ENCODE results near the gene GET4.

GET4 gene

DNA sequence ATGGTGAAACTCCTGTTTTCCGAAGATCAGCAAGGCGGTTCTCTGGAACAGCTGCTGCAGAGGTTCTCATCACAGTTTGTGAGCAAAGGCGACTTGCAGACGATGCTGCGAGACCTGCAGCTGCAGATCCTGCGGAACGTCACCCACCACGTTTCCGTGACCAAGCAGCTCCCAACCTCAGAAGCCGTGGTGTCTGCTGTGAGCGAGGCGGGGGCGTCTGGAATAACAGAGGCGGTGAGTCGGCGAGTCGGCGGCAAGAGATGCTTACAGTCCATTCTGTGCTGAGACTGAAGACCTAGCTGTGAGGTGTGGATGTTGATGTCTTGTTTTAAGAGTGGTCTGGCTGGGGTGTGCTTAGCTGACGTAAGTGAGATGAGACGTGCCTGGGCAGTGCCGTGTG is 16.2 kb upstream of the GET4 start:
- TF ChIP-seq, protein P1, sequence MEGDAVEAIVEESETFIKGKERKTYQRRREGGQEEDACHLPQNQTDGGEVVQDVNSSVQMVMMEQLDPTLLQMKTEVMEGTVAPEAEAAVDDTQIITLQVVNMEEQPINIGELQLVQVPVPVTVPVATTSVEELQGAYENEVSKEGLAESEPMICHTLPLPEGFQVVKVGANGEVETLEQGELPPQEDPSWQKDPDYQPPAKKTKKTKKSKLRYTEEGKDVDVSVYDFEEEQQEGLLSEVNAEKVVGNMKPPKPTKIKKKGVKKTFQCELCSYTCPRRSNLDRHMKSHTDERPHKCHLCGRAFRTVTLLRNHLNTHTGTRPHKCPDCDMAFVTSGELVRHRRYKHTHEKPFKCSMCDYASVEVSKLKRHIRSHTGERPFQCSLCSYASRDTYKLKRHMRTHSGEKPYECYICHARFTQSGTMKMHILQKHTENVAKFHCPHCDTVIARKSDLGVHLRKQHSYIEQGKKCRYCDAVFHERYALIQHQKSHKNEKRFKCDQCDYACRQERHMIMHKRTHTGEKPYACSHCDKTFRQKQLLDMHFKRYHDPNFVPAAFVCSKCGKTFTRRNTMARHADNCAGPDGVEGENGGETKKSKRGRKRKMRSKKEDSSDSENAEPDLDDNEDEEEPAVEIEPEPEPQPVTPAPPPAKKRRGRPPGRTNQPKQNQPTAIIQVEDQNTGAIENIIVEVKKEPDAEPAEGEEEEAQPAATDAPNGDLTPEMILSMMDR (IDR thresholded peaks at IDR 0.05; ENCODE audit: control insufficient read depth, insufficient read depth, low read depth, low read length, missing control alignments): no peak
- no peak for DNase-seq (ENCODE audit: low read depth)
- H3K4me3 ChIP-seq (ENCODE audit: control insufficient read depth, low read depth, low read length): no peak overlapping the region

DNA sequence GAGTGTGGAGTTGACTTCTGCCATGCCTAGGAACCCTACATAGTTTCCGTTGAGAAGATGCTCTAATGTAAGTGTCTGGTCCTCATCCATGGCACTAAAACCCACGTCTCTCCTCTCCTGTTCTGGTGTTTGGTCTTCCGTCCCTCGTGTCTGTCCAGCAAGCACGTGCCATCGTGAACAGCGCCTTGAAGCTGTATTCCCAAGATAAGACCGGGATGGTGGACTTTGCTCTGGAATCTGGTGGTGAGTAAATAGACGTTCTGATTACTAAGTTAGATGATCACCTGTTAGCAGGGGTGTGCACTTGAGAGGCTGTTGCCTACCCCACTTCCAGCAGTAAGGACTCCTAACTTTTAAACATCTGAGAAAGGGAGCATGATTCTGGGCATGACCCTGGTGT is 15.1 kb upstream of the GET4 start:
- DNase-seq (ENCODE audit: low read depth): no peak
- TF ChIP-seq, protein P1 (IDR thresholded peaks at IDR 0.05; ENCODE audit: control insufficient read depth, insufficient read depth, low read depth, low read length, missing control alignments): no peak

DNA sequence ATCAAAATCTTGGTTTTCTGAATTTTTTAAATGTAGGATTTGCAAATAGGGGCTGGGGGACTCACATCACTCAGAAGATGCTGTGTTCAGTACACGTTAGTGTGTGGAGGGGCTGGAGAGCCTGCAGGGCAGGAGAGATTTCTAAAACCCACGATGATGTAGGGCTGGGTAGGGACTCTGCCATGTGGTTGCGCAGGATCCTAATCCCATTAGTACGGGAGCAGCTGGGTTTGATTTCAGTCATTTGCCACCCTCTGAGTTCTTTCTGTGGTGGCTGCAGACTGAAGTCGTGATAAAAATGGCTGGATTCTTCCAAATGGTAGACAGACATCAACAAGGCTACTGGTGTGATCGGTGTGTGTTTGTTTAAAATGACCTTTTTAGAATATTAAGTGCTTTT is 14.2 kb upstream of the GET4 start:
- H3K4me3 ChIP-seq (ENCODE audit: control insufficient read depth, low read depth, low read length): no peak overlapping the region
- TF ChIP-seq, protein P1 (IDR thresholded peaks at IDR 0.05; ENCODE audit: control insufficient read depth, insufficient read depth, low read depth, low read length, missing control alignments): no peak
- no peak for DNase-seq (ENCODE audit: low read depth)

More for the DNA sequence above, 15.1 kb upstream of the GET4 start:
- no peak overlapping the region for H3K4me3 ChIP-seq (ENCODE audit: control insufficient read depth, low read depth, low read length)

DNA sequence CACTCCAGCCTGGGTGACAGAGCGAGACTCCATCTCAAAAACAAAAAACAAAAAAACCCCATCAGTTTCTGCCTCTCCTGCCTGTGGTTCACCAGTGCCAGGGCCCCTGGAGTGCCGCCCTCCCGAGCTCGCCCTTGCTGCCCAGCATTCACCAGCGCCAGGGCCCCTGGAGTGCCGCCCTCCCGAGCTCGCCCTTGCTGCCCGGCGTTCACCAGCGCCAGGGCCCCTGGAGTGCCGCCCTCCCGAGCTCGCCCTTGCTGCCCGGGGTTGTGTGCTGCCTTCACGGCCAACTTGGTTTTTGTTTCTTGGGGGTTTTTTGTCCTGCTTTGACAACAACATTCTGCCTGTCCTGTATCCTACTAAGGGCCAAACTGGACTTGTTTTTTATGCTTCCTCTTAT is 13.2 kb upstream of the GET4 start:
- no peak overlapping the region for H3K4me3 ChIP-seq (ENCODE audit: control insufficient read depth, low read depth, low read length)
- TF ChIP-seq, protein P1 (IDR thresholded peaks at IDR 0.05; ENCODE audit: control insufficient read depth, insufficient read depth, low read depth, low read length, missing control alignments): no peak
- no peak for DNase-seq (ENCODE audit: low read depth)

DNA sequence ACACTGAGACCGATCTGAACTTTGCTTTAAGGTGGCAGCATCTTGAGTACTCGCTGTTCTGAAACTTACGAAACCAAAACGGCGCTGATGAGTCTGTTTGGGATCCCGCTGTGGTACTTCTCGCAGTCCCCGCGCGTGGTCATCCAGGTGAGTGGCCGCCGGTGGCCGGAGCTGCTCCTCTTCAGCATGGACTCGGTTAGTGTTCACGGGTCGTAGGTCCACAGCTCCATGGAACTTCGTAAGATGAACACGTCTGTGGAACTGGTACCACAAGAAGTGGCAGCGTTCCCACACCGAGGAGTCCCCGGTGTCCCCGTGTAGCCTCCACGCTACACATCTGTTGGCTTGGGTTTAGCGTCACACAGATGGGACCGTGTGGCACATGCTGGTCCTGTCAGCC is 10.4 kb upstream of the GET4 start:
- TF ChIP-seq, protein P1 (IDR thresholded peaks at IDR 0.05; ENCODE audit: control insufficient read depth, insufficient read depth, low read depth, low read length, missing control alignments): no peak
- H3K4me3 ChIP-seq (ENCODE audit: control insufficient read depth, low read depth, low read length): no peak overlapping the region
- DNase-seq (ENCODE audit: low read depth): no peak

DNA sequence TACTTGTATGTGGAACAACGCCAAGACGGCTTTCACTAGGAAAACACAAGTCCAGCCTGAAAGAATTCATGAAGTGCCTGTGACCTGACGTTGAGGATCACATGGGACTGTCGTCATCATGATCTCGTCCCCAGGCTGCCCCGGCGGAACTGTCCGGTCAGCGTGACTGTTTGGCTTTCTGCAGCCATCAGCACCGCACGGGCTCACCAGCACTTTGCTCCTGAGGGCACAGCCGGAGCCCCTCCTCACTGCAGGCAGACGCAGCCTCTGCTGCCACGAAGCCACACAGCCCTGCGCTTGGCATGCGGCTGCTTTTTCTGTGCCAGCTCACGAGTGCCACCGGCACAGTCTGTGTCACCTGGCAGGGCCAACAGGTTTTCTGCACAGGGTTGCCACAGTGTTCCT is 9.4 kb upstream of the GET4 start:
- no peak overlapping the region for H3K4me3 ChIP-seq (ENCODE audit: control insufficient read depth, low read depth, low read length)
- TF ChIP-seq, protein P1 (IDR thresholded peaks at IDR 0.05; ENCODE audit: control insufficient read depth, insufficient read depth, low read depth, low read length, missing control alignments): no peak
- DNase-seq (ENCODE audit: low read depth): no peak
